LNCaP clone FGC (cell line): ENCODE results near the gene TOMM70.
A peak's percentile ranks its signal among the peaks of the same experiment; 100 is the strongest.

Experiments used
- DNase-seq: peaks from one replicate; pipeline ENCODE4 v3.0.0-alpha.2; 2011; ENCODE audit warnings: low read depth
- H3K4me3 ChIP-seq: 2 replicates; pipeline ENCODE4 v1.5.1; 2011; ENCODE audit warnings: mild to moderate bottlenecking, low read depth, low read length, control low read depth
- CTCF ChIP-seq: IDR thresholded peaks from 2 replicates; pipeline ENCODE4 v1.5.1; 2012; ENCODE audit warnings: mild to moderate bottlenecking; ENCODE audit not compliant: control insufficient read depth, insufficient read depth; ENCODE audit errors: extremely low read depth

TOMM70 gene

GRCh38 chr3:100402891-100403290, 2.0 kb upstream of the TOMM70 start:
- DNase-seq: no peak
- H3K4me3 ChIP-seq: peak overlapping the region; percentile 78
- no peak for TF ChIP-seq CTCF

- no peak for DNase-seq
- H3K4me3 ChIP-seq: peak overlapping the region; percentile 78
- TF ChIP-seq CTCF: no peak
Measured at GRCh38 chr3:100402256-100402655, 1.4 kb upstream of the TOMM70 start.

GRCh38 chr3:100401674-100402041, 769 bp upstream of the TOMM70 start:
- TF ChIP-seq CTCF: no peak
- peak overlapping the region; percentile 78 for H3K4me3 ChIP-seq
- no peak for DNase-seq

- no peak for TF ChIP-seq CTCF
- no peak for DNase-seq
- H3K4me3 ChIP-seq: peak overlapping the region; percentile 78
Measured at GRCh38 chr3:100400419-100400779, 490 bp downstream of the TOMM70 start.

- DNase-seq: no peak
- TF ChIP-seq CTCF: no peak
- H3K4me3 ChIP-seq: peak overlapping the region; percentile 78
Measured at GRCh38 chr3:100399341-100400071, 1.4 kb downstream of the TOMM70 start.

- no peak for DNase-seq
- H3K4me3 ChIP-seq: no peak overlapping the region
- no peak for TF ChIP-seq CTCF
Measured at GRCh38 chr3:100396967-100397366, 3.9 kb downstream of the TOMM70 start.
